NB4 (cell line): ENCODE measurements around the gene FUT8.

Experiments used
- MYC ChIP-seq: IDR thresholded peaks from 2 replicates; pipeline ENCODE4 v1.6.1; 2011; ENCODE audit warnings: low read depth, low read length
- POLR2A ChIP-seq: IDR thresholded peaks from 2 replicates; pipeline ENCODE4 v1.6.1; 2011; ENCODE audit warnings: mild to moderate bottlenecking; ENCODE audit not compliant: insufficient read length; ENCODE audit errors: extremely low read depth
- TF ChIP-seq, protein P1 (sequence below): IDR thresholded peaks from one replicate; pipeline ENCODE4 v1.5.1; 2012; ENCODE audit warnings: low read depth, low read length

GRCh38 chr14:65720171-65720570, 307.6 kb downstream of the FUT8 start:
- TF ChIP-seq, protein P1, sequence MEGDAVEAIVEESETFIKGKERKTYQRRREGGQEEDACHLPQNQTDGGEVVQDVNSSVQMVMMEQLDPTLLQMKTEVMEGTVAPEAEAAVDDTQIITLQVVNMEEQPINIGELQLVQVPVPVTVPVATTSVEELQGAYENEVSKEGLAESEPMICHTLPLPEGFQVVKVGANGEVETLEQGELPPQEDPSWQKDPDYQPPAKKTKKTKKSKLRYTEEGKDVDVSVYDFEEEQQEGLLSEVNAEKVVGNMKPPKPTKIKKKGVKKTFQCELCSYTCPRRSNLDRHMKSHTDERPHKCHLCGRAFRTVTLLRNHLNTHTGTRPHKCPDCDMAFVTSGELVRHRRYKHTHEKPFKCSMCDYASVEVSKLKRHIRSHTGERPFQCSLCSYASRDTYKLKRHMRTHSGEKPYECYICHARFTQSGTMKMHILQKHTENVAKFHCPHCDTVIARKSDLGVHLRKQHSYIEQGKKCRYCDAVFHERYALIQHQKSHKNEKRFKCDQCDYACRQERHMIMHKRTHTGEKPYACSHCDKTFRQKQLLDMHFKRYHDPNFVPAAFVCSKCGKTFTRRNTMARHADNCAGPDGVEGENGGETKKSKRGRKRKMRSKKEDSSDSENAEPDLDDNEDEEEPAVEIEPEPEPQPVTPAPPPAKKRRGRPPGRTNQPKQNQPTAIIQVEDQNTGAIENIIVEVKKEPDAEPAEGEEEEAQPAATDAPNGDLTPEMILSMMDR = no peak
- no peak for TF ChIP-seq POLR2A
- TF ChIP-seq MYC = no peak
